ENCODE results near the gene LRMDA. TPM values are rescaled to one million over a fixed set of nuclear protein-coding genes. Genes with fewer than 3 reads are reported as not detected.

The LRMDA gene
- total RNA-seq, 3 donors from 2014 or later = 9.4 to 14.9 (median 10.3) TPM

DNA sequence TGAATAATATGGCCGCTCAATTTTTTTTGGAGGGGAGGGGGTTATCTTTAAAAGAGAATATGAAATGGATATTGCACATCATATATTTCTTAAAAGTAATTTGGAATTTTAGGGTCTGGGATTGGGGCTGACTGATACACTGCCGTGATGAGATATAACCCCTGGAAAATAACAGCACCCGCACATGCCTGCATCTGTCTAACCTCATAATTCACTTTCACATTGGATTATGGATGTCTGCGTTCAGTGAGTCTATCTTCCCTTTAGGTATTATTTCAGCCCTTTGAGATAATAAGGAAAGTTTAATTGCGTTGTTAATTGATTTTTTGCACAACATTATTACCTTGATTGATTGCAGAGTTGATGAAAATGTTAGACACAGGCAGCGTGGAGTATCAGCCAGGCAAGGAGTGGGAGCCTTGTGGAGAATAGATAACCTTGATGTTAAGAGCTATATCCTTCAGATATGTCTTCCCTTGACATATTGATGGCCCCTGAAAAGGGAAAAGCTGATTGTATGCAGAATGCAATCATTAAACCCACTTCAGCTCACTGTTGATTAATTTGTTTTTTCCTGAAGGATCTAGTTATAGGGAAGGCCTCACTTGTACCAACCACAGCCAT, 1111.0 kb downstream of the LRMDA start:
- Histone ChIP-seq H3K4me3 (no peak overlapping the region), H3K36me3 (ENCODE audit: low read depth) (no peaks in the 10 kb centered on the region), H3K4me1 (ENCODE audit: low read depth) (no peaks in the 10 kb centered on the region), H3K9me3 (no peaks in the 10 kb centered on the region)
- intact Hi-C loops (cut with DNase I, micrococcal nuclease) = no loop called here
- DNase-seq (no peak), ATAC-seq (no peak)
- TF ChIP-seq, protein P1, sequence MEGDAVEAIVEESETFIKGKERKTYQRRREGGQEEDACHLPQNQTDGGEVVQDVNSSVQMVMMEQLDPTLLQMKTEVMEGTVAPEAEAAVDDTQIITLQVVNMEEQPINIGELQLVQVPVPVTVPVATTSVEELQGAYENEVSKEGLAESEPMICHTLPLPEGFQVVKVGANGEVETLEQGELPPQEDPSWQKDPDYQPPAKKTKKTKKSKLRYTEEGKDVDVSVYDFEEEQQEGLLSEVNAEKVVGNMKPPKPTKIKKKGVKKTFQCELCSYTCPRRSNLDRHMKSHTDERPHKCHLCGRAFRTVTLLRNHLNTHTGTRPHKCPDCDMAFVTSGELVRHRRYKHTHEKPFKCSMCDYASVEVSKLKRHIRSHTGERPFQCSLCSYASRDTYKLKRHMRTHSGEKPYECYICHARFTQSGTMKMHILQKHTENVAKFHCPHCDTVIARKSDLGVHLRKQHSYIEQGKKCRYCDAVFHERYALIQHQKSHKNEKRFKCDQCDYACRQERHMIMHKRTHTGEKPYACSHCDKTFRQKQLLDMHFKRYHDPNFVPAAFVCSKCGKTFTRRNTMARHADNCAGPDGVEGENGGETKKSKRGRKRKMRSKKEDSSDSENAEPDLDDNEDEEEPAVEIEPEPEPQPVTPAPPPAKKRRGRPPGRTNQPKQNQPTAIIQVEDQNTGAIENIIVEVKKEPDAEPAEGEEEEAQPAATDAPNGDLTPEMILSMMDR (IDR thresholded peaks at IDR 0.05) = no peak

- ATAC-seq = no peak
- TF ChIP-seq, protein P1 (IDR thresholded peaks at IDR 0.05) = no peak
- Histone ChIP-seq H3K36me3 (ENCODE audit: low read depth) (no peaks in the 10 kb centered on the region), H3K9me3 (no peaks in the 10 kb centered on the region), H3K4me3 (no peak overlapping the region), H3K4me1 (ENCODE audit: low read depth) (no peaks in the 10 kb centered on the region)
- DNase-seq = no peak
- intact Hi-C loops (cut with DNase I, micrococcal nuclease) = no loop called here
Observed at GRCh38 chr10:76543655-76544054, 1112.2 kb downstream of the LRMDA start.

DNA sequence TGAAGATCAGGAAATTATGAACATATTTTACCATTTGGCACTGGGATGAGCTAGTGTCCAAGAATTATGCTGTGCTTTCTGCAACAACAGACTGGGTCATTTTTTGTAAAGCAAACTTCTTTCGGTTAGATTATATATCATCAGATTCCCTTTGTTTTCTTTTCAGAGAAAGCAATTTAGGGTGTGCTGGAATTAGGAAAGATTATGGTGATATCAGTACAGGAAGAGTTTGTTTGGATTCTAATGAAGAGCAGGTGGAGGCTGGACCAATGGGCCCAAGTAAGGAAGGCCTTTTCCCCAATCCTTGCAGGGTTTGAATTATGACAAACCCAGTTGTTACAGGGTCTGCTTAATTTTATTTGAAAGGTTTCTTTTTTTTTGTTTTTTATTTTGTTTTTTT, 1113.4 kb downstream of the LRMDA start:
- intact Hi-C loops (cut with DNase I, micrococcal nuclease) = no loop called here
- Histone ChIP-seq H3K4me3 (no peak overlapping the region), H3K4me1 (ENCODE audit: low read depth) (no peaks in the 10 kb centered on the region), H3K36me3 (ENCODE audit: low read depth) (no peaks in the 10 kb centered on the region), H3K9me3 (no peaks in the 10 kb centered on the region)
- no peak for ATAC-seq
- TF ChIP-seq, protein P1 (IDR thresholded peaks at IDR 0.05) = no peak
- DNase-seq = no peak

- ATAC-seq = no peak
- TF ChIP-seq, protein P1 (IDR thresholded peaks at IDR 0.05) = no peak
- no peak overlapping the region for H3K4me3 ChIP-seq
- H3K9me3 ChIP-seq = no peaks in the 10 kb centered on the region
- no peaks in the 10 kb centered on the region for H3K4me1 ChIP-seq (ENCODE audit: low read depth)
- no peaks in the 10 kb centered on the region for H3K36me3 ChIP-seq (ENCODE audit: low read depth)
- DNase-seq = no peak
- intact Hi-C loops (cut with DNase I, micrococcal nuclease) = no loop called here
Observed at GRCh38 chr10:76546411-76546810, 1115.0 kb downstream of the LRMDA start.

GRCh38 chr10:76547352-76547972, 1116.0 kb downstream of the LRMDA start:
- intact Hi-C loops (cut with DNase I, micrococcal nuclease) = no loop called here
- no peak overlapping the region for H3K4me3 ChIP-seq
- no peaks in the 10 kb centered on the region for H3K9me3 ChIP-seq
- H3K4me1 ChIP-seq (ENCODE audit: low read depth) = no peaks in the 10 kb centered on the region
- H3K36me3 ChIP-seq (ENCODE audit: low read depth) = no peaks in the 10 kb centered on the region
- TF ChIP-seq, protein P1 (IDR thresholded peaks at IDR 0.05) = peak; percentile 54
- ATAC-seq (peak; percentile 79), DNase-seq (peak in 2 of 3 donors; percentile 59 to 95)

All from mucosa of descending colon (tissue), 3 donors.